CD4-positive, alpha-beta T cell (primary cell): Measurements from ENCODE around the gene GULP1. TPM values are rescaled to one million over a fixed set of nuclear protein-coding genes. Genes with fewer than 3 reads are reported as not detected.
"Not testable (repeated sequence)": the region's sequence is repeated elsewhere in the genome, so short reads cannot be mapped to it uniquely, and the experiment has no call there.

Experiments
- ATAC-seq: fragments of 200-7000 bp; cut with Tn5 transposase; one replicate; pipeline ENCODE4 v1.10.0; 2022; ENCODE audit warnings: mild to moderate bottlenecking; ENCODE audit not compliant: poor library complexity
- CTCF ChIA-PET: fragments of 350-600 bp; sonication (Branson Sonifier 250); formaldehyde crosslinking; loops from one replicate; lab custom pipeline; 2021; ENCODE audit warnings: antibody characterized with exemption, inconsistent platforms; lab: Charles Lee
- POLR2A ChIA-PET: fragments of 350-600 bp; sonication (Branson Sonifier 250); formaldehyde crosslinking; loops from one replicate; lab custom pipeline; 2021; ENCODE audit warnings: antibody characterized with exemption, inconsistent platforms; lab: Charles Lee
- DNase-seq, 14 experiments: peaks; one replicate each; pipeline ENCODE4 v3.0.0-alpha.2; 2013 to 2020; ENCODE audit warnings: mixed read lengths in 2 of 14
- H3K27ac ChIP-seq, 2 donors: one replicate each; pipeline versions ENCODE4 v1.5.1 to v1.7.0; 2013; ENCODE audit warnings: low read length in 2 of 2, low read depth in 1 of 2, mild to moderate bottlenecking in 1 of 2
- H3K27me3 ChIP-seq, 2 experiments: 1 replicate in 1 of 2; 2 replicates in 1 of 2; pipeline versions ENCODE4 v1.6.1 to v1.7.0; 2013; ENCODE audit warnings: low read length in 2 of 2, control low read depth in 1 of 2, mild to moderate bottlenecking in 1 of 2, moderate library complexity in 1 of 2; ENCODE audit not compliant: insufficient read depth in 2 of 2, control insufficient read depth in 1 of 2
- H3K36me3 ChIP-seq: one replicate; pipeline ENCODE4 v1.6.1; 2013; ENCODE audit warnings: low read length, control low read depth; ENCODE audit not compliant: insufficient read depth
- H3K4me1 ChIP-seq: one replicate; pipeline ENCODE4 v1.6.1; 2013; ENCODE audit warnings: low read length, control low read depth; ENCODE audit not compliant: insufficient read depth
- H3K4me3 ChIP-seq: one replicate; pipeline ENCODE4 v1.5.1; 2013; ENCODE audit warnings: mild to moderate bottlenecking, low read length, moderate library complexity
- H3K9me3 ChIP-seq, 2 experiments: 1 replicate in 1 of 2; 2 replicates in 1 of 2; pipeline versions ENCODE4 v1.6.1 to v1.7.0; 2013; ENCODE audit warnings: low read length in 2 of 2, mild to moderate bottlenecking in 2 of 2, control low read depth in 1 of 2, moderate library complexity in 1 of 2; ENCODE audit not compliant: control insufficient read depth in 1 of 2, insufficient read depth in 1 of 2
- H3K27ac Mint-ChIP-seq: one replicate; pipeline ENCODE4 v1.8.0; 2020; ENCODE audit warnings: mixed read lengths
- H3K27me3 Mint-ChIP-seq: one replicate; pipeline ENCODE4 v1.8.0; 2021; ENCODE audit warnings: mixed read lengths
- H3K36me3 Mint-ChIP-seq: one replicate; pipeline ENCODE4 v1.8.0; 2021; ENCODE audit warnings: low read depth, mixed read lengths
- H3K4me1 Mint-ChIP-seq: one replicate; pipeline ENCODE4 v1.8.0; 2021; ENCODE audit warnings: low read depth, mixed read lengths
- H3K4me3 Mint-ChIP-seq: one replicate; pipeline ENCODE4 v1.8.0; 2020; ENCODE audit warnings: mild to moderate bottlenecking, mixed read lengths
- H3K9me3 Mint-ChIP-seq: one replicate; pipeline ENCODE4 v1.8.0; 2020; ENCODE audit warnings: mixed read lengths
- intact Hi-C, 2 experiments: fragments of 100-400 bp; cut with DNase I in 1 of 2; cut with micrococcal nuclease in 1 of 2; formaldehyde crosslinking; loops; one replicate each; pipeline versions ENCODE4 v1.15.1 to v1.9.0; 2023 to 2025; cut with DNase I, micrococcal nuclease
- total RNA-seq, 174 experiments: library from RNA in 2 of 174; stranded (reverse) in 2 of 174; gene quantifications; one replicate each; pipeline ENCODE4 v1.2.3 and lab custom pipeline; 2021 to 2026
- TF ChIP-seq, protein P1 (sequence below): fragments of 200-600 bp; IDR thresholded peaks from one replicate; pipeline ENCODE4 v1.8.0; 2022; ENCODE audit warnings: antibody characterized with exemption, mild to moderate bottlenecking

Gene GULP1
- total RNA-seq, 2 experiments from 2014 or later = not detected

DNA sequence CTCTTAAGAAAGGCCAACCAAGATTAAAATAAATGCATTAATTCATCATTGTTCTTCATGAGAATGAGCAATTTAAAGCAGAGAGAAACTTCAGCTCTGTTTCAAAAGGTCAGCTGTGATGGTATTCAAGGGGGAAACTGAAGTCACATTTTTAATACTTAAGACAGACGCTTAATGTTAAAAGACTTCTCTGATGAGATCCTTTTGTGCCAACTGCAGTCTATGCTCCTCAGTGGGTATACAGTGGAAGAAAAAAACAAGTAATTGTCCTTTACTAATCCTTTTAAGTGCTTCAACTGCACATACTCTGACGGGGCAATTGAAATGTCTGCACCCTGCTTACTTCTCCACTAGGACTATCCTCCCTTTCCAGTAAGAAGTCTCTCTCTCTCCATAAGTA lies 309.7 kb downstream of the GULP1 start:
- Histone ChIP-seq H3K4me3 (no peak overlapping the region), H3K27me3 (no peaks in the 10 kb centered on the region), H3K36me3 (no peaks in the 10 kb centered on the region), H3K4me1 (no peaks in the 10 kb centered on the region), H3K9me3 (no peaks in the 10 kb centered on the region), H3K27ac (no peak overlapping the region)
- DNase-seq (no peak), ATAC-seq (no peak)
- TF ChIP-seq, protein P1, sequence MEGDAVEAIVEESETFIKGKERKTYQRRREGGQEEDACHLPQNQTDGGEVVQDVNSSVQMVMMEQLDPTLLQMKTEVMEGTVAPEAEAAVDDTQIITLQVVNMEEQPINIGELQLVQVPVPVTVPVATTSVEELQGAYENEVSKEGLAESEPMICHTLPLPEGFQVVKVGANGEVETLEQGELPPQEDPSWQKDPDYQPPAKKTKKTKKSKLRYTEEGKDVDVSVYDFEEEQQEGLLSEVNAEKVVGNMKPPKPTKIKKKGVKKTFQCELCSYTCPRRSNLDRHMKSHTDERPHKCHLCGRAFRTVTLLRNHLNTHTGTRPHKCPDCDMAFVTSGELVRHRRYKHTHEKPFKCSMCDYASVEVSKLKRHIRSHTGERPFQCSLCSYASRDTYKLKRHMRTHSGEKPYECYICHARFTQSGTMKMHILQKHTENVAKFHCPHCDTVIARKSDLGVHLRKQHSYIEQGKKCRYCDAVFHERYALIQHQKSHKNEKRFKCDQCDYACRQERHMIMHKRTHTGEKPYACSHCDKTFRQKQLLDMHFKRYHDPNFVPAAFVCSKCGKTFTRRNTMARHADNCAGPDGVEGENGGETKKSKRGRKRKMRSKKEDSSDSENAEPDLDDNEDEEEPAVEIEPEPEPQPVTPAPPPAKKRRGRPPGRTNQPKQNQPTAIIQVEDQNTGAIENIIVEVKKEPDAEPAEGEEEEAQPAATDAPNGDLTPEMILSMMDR = no peak
- POLR2A ChIA-PET = no interaction called here
- Mint-ChIP-seq H3K27ac (no peak overlapping the region), H3K36me3 (no peaks in the 10 kb centered on the region), H3K9me3 (no peaks in the 10 kb centered on the region), H3K27me3 (no peaks in the 10 kb centered on the region), H3K4me1 (no peaks in the 10 kb centered on the region), H3K4me3 (no peak overlapping the region)
- CTCF ChIA-PET = no interaction called here
- intact Hi-C loops = no loop called here

- TF ChIP-seq, protein P1 = no peak
- H3K27me3 ChIP-seq = no peaks in the 10 kb centered on the region
- H3K4me3 ChIP-seq = no peak overlapping the region
- no peaks in the 10 kb centered on the region for H3K4me1 ChIP-seq
- H3K4me3 Mint-ChIP-seq = no peak overlapping the region
- H3K27me3 Mint-ChIP-seq = no peaks in the 10 kb centered on the region
- H3K9me3 ChIP-seq = peaks cover 0 to 4% of the 10 kb centered on the region in 2 experiments
- H3K27ac Mint-ChIP-seq = no peak overlapping the region
- POLR2A ChIA-PET = no interaction called here
- H3K36me3 ChIP-seq = no peaks in the 10 kb centered on the region
- H3K4me1 Mint-ChIP-seq = no peaks in the 10 kb centered on the region
- ATAC-seq (no peak), DNase-seq (no peak)
- no peaks in the 10 kb centered on the region for H3K36me3 Mint-ChIP-seq
- no peak overlapping the region for H3K27ac ChIP-seq
- H3K9me3 Mint-ChIP-seq = no peaks in the 10 kb centered on the region
- CTCF ChIA-PET = no interaction called here
- intact Hi-C loops = no loop called here
Observed at GRCh38 chr2:188601927-188602326, 310.3 kb downstream of the GULP1 start.

DNA sequence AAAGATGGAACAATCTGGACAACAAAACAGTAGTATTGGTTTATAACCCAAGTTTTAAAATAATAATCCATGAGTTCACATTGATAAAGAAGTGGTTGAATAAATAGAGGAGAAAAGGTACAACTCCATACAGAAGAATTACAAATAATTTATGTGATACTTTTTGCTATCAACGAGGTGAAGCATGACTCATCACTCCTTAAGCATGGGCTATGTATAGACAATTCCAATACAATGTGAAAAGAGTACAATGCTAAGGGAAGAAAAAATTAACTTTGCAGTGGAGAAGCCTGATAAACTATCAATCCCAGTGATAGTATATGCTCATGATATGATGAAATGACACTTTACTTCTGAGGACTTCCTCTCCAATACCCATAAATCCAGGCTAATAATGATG lies 312.9 kb downstream of the GULP1 start:
- no peaks in the 10 kb centered on the region for H3K27me3 Mint-ChIP-seq
- H3K4me3 ChIP-seq = no peak overlapping the region
- DNase-seq = no peak
- H3K36me3 Mint-ChIP-seq = no peaks in the 10 kb centered on the region
- H3K27ac Mint-ChIP-seq = no peak overlapping the region
- TF ChIP-seq, protein P1 = no peak
- intact Hi-C loops = no loop called here
- POLR2A ChIA-PET = no interaction called here
- H3K27me3 ChIP-seq = no peaks in the 10 kb centered on the region
- H3K36me3 ChIP-seq = no peaks in the 10 kb centered on the region
- H3K9me3 ChIP-seq = peaks cover 0 to 4% of the 10 kb centered on the region in 2 experiments
- no peaks in the 10 kb centered on the region for H3K4me1 Mint-ChIP-seq
- no peak overlapping the region for H3K4me3 Mint-ChIP-seq
- ATAC-seq = no peak
- H3K4me1 ChIP-seq = no peaks in the 10 kb centered on the region
- no peak overlapping the region for H3K27ac ChIP-seq
- H3K9me3 Mint-ChIP-seq = no peaks in the 10 kb centered on the region
- CTCF ChIA-PET = no interaction called here

GRCh38 chr2:188605609-188606584 lies 314.2 kb downstream of the GULP1 start:
- not testable (repeated sequence) for H3K27me3 Mint-ChIP-seq
- H3K4me3 Mint-ChIP-seq = peak overlapping the region; percentile 66

DNA sequence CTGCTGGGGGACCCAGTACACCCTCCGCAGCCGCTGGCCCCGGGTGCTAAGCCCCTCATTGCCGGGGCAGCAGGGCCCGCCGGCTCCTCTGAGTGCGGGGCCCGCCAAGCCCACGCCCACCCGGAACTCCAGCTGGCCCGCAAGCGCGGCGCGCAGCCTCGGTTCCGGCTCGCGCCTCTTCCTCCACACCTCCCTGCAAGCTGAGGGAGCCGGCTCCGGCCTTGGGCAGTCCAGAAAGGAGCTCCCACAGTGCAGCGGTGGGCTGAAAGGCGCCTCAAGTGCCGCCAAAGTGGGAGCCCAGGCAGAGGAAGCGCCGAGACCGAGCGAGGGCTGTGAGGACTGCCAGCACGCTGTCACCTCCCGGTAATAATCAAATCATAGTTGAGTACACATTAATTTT lies 314.9 kb downstream of the GULP1 start:
- CTCF ChIA-PET, H3K27ac Mint-ChIP-seq, H3K4me3 ChIP-seq, DNase-seq, H3K9me3 Mint-ChIP-seq, intact Hi-C loops, H3K27me3 ChIP-seq, H3K36me3 ChIP-seq, H3K9me3 ChIP-seq, ATAC-seq, H3K4me1 ChIP-seq, H3K27me3 Mint-ChIP-seq, H3K27ac ChIP-seq, POLR2A ChIA-PET, H3K4me1 Mint-ChIP-seq, H3K36me3 Mint-ChIP-seq, H3K4me3 Mint-ChIP-seq: not testable (repeated sequence)

More at GRCh38 chr2:188605609-188606584, 314.2 kb downstream of the GULP1 start:
- H3K9me3 ChIP-seq, H3K36me3 Mint-ChIP-seq, H3K27ac Mint-ChIP-seq, H3K4me1 Mint-ChIP-seq, POLR2A ChIA-PET, CTCF ChIA-PET, H3K4me1 ChIP-seq, H3K27me3 ChIP-seq, H3K27ac ChIP-seq, H3K36me3 ChIP-seq, H3K9me3 Mint-ChIP-seq, intact Hi-C loops, ATAC-seq: not testable (repeated sequence)
- peak in 1 of 14 experiments; percentile 5 for DNase-seq
- H3K4me3 ChIP-seq = peak overlapping the region; percentile 15
